Vagina (tissue), 2 donors: ENCODE results near the gene STARD4. TPM values are rescaled to one million over a fixed set of nuclear protein-coding genes. Genes with fewer than 3 reads are reported as not detected.

Source experiments
- DNase-seq, 2 donors: peaks; one replicate each; pipeline ENCODE4 v3.0.0-alpha.2; 2017; ENCODE audit errors: extremely low spot score in 2 of 2
- H3K27ac ChIP-seq: fragments of 200-600 bp; sonication (generic); one replicate; pipeline ENCODE4 v1.5.1; 2019
- H3K27me3 ChIP-seq: fragments of 200-600 bp; sonication (generic); one replicate; pipeline ENCODE4 v1.5.1; 2019
- H3K36me3 ChIP-seq, 2 donors: fragments of 200-600 bp; sonication (generic); one replicate each; pipeline ENCODE4 v1.5.1; 2017 to 2019
- H3K4me1 ChIP-seq: fragments of 200-600 bp; sonication (generic); one replicate; pipeline ENCODE4 v1.5.1; 2019
- H3K4me3 ChIP-seq, 2 donors: fragments of 200-600 bp; sonication (generic); 1 replicate in 1 of 2; 2 replicates in 1 of 2; pipeline ENCODE4 v1.5.1; 2016 to 2019
- H3K9me3 ChIP-seq: fragments of 200-600 bp; sonication (generic); one replicate; pipeline ENCODE4 v1.5.1; 2019
- POLR2A ChIP-seq, 2 donors: fragments of 450-650 bp; IDR thresholded peaks; one replicate each; pipeline ENCODE4 v1.6.1; 2017; ENCODE audit warnings: antibody characterized with exemption in 2 of 2, mild to moderate bottlenecking in 2 of 2, moderate library complexity in 2 of 2
- POLR2AphosphoS5 ChIP-seq, 2 donors: sonication (generic); formaldehyde crosslinking; IDR thresholded peaks; one replicate each; pipeline ENCODE4 v1.9.0; 2017; ENCODE audit warnings: antibody characterized with exemption in 2 of 2, mild to moderate bottlenecking in 2 of 2, low read depth in 1 of 2; ENCODE audit not compliant: insufficient read depth in 1 of 2
- intact Hi-C: fragments of 100-400 bp; cut with DNase I; formaldehyde crosslinking; loops from one replicate; pipeline ENCODE4 v1.15.1; 2023
- total RNA-seq: library from RNA; depleted of rRNA; stranded (reverse); fragments of >200 nt; gene quantifications from one replicate; pipeline ENCODE4 v1.2.3, GENCODE V29; 2016
- TF ChIP-seq, protein P1 (sequence below), 3 experiments: fragments of 450-650 bp in 2 of 3; fragments of 200-600 bp in 1 of 3; sonication (generic) in 1 of 3; IDR thresholded peaks; one replicate each; pipeline ENCODE4 v1.5.1; 2017 to 2019; ENCODE audit warnings: antibody characterized with exemption in 3 of 3, mild to moderate bottlenecking in 2 of 3, moderate library complexity in 2 of 3

STARD4 gene
- total RNA-seq, 1 donor from 2014 or later: 18.9 TPM

DNA sequence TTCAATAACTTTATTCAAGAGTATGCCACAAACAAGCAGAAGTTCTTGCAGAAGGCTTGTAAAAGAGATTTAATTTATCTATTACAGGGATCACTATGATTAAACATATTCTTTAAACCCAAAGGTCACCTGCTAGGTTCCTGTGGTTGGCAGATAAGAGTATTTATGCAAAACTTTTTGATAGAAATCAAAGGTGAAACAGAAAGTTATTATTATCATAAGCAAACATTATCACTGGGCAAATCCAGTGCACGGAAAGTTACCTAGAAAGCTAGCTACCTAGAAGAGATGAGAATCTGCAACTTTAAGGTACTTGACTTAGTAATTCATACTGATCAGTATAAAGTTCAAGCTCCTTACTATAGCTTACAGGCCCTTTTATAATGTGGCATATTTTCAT lies 3.2 kb downstream of the STARD4 start:
- H3K4me3 ChIP-seq: no peak overlapping the region
- no peaks in the 10 kb centered on the region for H3K36me3 ChIP-seq
- H3K9me3 ChIP-seq: no peaks in the 10 kb centered on the region
- DNase-seq: no peak
- no peak for TF ChIP-seq POLR2A (IDR thresholded peaks at IDR 0.05)
- TF ChIP-seq POLR2AphosphoS5 (IDR thresholded peaks at IDR 0.05; ENCODE audit: insufficient read depth in 1 of 2, low read depth in 1 of 2): no peak
- TF ChIP-seq, protein P1, sequence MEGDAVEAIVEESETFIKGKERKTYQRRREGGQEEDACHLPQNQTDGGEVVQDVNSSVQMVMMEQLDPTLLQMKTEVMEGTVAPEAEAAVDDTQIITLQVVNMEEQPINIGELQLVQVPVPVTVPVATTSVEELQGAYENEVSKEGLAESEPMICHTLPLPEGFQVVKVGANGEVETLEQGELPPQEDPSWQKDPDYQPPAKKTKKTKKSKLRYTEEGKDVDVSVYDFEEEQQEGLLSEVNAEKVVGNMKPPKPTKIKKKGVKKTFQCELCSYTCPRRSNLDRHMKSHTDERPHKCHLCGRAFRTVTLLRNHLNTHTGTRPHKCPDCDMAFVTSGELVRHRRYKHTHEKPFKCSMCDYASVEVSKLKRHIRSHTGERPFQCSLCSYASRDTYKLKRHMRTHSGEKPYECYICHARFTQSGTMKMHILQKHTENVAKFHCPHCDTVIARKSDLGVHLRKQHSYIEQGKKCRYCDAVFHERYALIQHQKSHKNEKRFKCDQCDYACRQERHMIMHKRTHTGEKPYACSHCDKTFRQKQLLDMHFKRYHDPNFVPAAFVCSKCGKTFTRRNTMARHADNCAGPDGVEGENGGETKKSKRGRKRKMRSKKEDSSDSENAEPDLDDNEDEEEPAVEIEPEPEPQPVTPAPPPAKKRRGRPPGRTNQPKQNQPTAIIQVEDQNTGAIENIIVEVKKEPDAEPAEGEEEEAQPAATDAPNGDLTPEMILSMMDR (IDR thresholded peaks at IDR 0.05): no peak
- peaks cover 18% of the 10 kb centered on the region for H3K4me1 ChIP-seq
- no peaks in the 10 kb centered on the region for H3K27me3 ChIP-seq
- intact Hi-C loops: no loop called here
- H3K27ac ChIP-seq: no peak overlapping the region

DNA sequence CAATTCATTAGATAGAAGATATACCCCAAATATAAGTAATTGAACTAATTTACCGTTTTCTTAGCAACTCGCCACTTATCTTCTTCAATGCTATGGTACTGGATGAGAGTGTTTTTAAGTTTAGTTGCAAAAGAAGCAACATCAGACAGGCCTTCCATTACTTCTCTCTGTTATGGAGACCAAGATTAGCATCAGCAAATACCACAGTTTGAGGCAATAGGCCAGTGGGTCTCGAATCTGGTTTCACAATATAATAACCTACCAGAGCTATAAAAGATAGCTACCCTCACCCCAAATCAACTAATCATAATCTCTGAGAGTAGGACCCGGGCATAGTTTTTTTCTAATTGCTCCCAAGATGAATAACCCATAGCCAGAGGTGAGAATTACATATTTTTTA lies 5.1 kb downstream of the STARD4 start:
- Histone ChIP-seq H3K27ac (no peak overlapping the region), H3K4me1 (peaks cover 18% of the 10 kb centered on the region), H3K36me3 (no peaks in the 10 kb centered on the region), H3K27me3 (no peaks in the 10 kb centered on the region), H3K9me3 (no peaks in the 10 kb centered on the region), H3K4me3 (no peak overlapping the region)
- no peak for DNase-seq
- TF ChIP-seq POLR2AphosphoS5 (IDR thresholded peaks at IDR 0.05; ENCODE audit: insufficient read depth in 1 of 2, low read depth in 1 of 2) (no peak), POLR2A (IDR thresholded peaks at IDR 0.05) (no peak)
- TF ChIP-seq, protein P1 (IDR thresholded peaks at IDR 0.05): no peak
- intact Hi-C loops: no loop called here

DNA sequence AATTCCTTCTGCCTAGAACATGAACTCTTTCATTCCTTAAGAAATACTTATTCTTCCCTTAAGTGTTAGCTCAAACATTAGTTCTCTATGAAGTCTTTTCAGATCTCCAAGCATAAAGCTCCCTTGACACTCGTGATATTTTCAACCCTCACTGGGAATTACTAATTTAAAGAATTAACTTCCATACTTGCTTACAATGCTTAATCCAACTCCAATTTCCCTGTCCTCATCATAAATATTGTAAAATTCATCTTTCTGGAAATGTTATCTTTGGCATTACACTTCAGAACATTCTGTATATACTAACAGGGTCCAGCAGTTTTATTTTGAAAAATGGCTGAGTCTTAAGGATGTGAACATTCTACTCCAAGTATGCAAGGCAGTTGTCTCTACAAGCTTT lies 7.2 kb downstream of the STARD4 start:
- Histone ChIP-seq H3K27me3 (no peaks in the 10 kb centered on the region), H3K27ac (no peak overlapping the region), H3K9me3 (no peaks in the 10 kb centered on the region), H3K4me1 (peaks cover 2% of the 10 kb centered on the region), H3K36me3 (peaks cover 0 to 7% of the 10 kb centered on the region in 2 donors), H3K4me3 (no peak overlapping the region)
- TF ChIP-seq POLR2A (IDR thresholded peaks at IDR 0.05): no peak
- TF ChIP-seq POLR2AphosphoS5 (IDR thresholded peaks at IDR 0.05; ENCODE audit: insufficient read depth in 1 of 2, low read depth in 1 of 2): no peak
- TF ChIP-seq, protein P1 (IDR thresholded peaks at IDR 0.05): no peak
- intact Hi-C loops: no loop called here
- DNase-seq: no peak

DNA sequence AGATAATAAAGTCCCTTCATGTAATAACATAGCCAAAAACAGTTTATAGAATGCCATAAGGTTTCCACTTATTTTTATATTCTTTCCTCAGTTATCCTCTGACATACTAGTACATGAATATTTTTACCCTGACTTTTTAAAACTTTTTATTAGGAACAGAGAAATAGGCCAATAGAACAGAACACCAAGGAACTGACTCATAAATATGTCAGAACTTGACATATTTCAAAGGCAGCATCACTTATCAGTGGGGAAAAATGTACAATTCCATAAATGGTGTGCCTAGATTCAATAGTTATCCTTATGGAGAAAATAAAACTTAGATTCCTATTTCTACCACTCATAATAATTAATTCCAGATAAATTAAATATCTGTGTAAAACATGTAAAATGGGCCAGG lies 9.4 kb downstream of the STARD4 start:
- no peak for DNase-seq
- no peaks in the 10 kb centered on the region for H3K4me1 ChIP-seq
- no peaks in the 10 kb centered on the region for H3K27me3 ChIP-seq
- H3K27ac ChIP-seq: peak overlapping the region; percentile 2
- H3K4me3 ChIP-seq: no peak overlapping the region
- H3K36me3 ChIP-seq: peaks cover 0 to 14% of the 10 kb centered on the region in 2 donors
- H3K9me3 ChIP-seq: no peaks in the 10 kb centered on the region
- TF ChIP-seq POLR2A (IDR thresholded peaks at IDR 0.05) (no peak), POLR2AphosphoS5 (IDR thresholded peaks at IDR 0.05; ENCODE audit: insufficient read depth in 1 of 2, low read depth in 1 of 2) (no peak)
- TF ChIP-seq, protein P1 (IDR thresholded peaks at IDR 0.05): no peak
- intact Hi-C loops: no loop called here

DNA sequence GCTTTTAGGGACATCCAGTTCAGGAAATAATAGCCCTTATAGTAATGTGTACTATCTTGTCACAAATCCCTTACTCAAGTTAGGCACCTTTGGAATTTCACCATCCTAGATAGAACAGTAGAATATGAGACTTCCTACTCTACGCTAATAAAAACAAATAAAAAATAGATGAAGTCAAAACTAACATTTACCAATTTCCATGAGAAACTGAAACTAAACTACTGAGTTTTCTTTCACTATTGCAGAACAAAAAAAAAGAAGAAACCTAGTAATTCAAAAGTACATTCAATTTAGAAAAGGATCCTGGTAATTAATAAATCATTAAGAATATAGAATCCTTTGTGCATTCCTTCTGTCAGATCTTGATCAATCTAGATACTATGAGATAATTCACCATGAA lies 14.0 kb downstream of the STARD4 start:
- Histone ChIP-seq H3K36me3 (peaks cover 0 to 14% of the 10 kb centered on the region in 2 donors), H3K4me3 (no peak overlapping the region), H3K4me1 (no peaks in the 10 kb centered on the region), H3K27me3 (no peaks in the 10 kb centered on the region), H3K27ac (no peak overlapping the region), H3K9me3 (no peaks in the 10 kb centered on the region)
- intact Hi-C loops: no loop called here
- no peak for TF ChIP-seq POLR2A (IDR thresholded peaks at IDR 0.05)
- no peak for DNase-seq

DNA sequence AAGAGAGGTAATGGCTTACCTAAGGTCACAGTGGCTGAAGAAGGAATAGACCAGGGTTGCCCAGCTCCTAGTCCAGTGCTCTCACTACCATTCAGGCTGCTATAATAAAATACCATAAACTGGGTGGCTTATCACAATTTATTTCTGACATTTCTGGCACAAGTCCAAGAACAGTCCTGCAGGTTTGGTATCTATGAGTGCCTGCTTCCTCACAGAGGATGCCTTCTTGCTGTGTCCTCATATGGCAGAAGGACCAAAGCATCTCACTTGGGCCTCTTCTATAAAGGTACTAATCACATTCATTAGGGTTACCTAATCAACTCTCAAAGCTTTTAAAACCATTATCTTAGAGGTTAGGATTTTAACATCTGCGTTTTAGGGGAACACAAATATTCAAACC lies 17.2 kb downstream of the STARD4 start:
- Histone ChIP-seq H3K36me3 (peaks cover 0 to 8% of the 10 kb centered on the region in 2 donors), H3K9me3 (no peaks in the 10 kb centered on the region)

More for the DNA sequence above, 17.2 kb downstream of the STARD4 start:
- Histone ChIP-seq H3K4me1 (no peaks in the 10 kb centered on the region), H3K4me3 (no peak overlapping the region), H3K27ac (no peak overlapping the region), H3K27me3 (no peaks in the 10 kb centered on the region)
- DNase-seq: no peak
- intact Hi-C loops: no loop called here
- TF ChIP-seq, protein P1 (IDR thresholded peaks at IDR 0.05): no peak
- TF ChIP-seq POLR2A (IDR thresholded peaks at IDR 0.05): no peak
- no peak for TF ChIP-seq POLR2AphosphoS5 (IDR thresholded peaks at IDR 0.05; ENCODE audit: insufficient read depth in 1 of 2, low read depth in 1 of 2)
